DMS79 treated with DMSO at 0.1 percent for 48 hours (cell line): ENCODE data around the gene DPYSL5.

Experiments
- DNase-seq: peaks from one replicate; lab custom pipeline; 2025; lab: John Stamatoyannopoulos, UW

The DPYSL5 gene

DNA sequence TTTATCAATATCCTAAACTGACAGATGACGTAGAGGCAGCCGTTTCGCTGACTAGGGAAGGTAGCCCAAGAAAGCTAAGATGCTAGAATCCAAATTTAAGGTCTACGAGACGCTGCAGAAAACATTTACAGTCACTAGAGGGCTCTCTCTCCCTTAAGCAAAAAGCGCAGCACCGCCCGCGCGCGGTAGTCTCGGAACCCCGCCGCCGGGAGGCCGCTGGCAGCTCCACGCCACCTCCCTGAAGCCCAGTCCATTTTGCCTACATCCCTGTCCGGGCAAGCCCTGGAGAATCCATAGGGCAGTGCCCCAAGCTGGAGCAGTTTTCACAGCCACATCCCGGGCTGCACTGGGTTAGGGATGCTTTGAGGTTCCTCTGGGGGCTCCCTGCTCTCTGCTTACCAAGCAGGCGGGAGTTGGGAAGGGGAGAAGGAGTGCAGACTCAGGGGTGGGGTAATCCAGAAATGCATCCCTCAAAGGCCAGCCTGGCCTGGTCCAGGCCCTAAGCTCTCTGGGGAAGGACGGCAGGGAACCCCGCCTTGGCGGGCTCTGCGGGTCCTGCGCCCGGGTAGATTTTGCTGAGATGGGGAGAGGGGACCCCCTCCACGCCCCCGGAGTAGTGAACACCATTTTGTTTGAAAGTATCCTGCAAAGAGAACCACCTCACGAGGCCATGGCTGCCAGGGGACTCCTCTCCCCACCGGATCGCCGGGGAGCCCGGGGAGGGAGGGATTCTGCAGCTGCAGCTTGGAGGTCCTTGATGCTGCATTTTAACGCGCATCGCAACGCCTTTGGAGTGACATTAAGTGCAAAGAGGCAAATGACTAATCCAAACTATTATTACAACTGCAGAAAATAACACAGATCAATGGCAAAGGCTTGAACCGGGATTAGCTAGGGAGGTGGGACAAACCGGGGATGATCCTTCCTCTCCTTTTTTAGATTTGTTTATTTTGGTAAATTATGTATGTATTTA, 1.3 kb upstream of the DPYSL5 start:
- DNase-seq = peak; percentile 88

DNA sequence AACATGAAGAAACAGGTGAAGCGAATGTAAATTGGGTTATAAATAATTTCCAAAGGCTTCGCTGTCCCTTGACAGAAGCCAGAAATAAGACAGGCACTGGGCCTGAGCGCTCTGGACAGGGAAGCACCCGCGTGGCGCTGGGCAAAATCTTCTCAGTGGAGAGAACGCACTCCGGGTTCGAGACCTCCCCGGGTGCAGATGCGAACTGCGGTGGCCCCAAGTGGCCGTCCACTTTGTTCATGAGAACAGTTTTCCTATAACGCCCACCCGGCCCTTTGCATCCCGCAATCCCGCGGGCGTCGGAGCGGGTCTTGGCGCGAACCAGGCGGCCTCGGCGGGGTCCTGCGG, 651 bp upstream of the DPYSL5 start:
- peak; percentile 58 for DNase-seq

DNA sequence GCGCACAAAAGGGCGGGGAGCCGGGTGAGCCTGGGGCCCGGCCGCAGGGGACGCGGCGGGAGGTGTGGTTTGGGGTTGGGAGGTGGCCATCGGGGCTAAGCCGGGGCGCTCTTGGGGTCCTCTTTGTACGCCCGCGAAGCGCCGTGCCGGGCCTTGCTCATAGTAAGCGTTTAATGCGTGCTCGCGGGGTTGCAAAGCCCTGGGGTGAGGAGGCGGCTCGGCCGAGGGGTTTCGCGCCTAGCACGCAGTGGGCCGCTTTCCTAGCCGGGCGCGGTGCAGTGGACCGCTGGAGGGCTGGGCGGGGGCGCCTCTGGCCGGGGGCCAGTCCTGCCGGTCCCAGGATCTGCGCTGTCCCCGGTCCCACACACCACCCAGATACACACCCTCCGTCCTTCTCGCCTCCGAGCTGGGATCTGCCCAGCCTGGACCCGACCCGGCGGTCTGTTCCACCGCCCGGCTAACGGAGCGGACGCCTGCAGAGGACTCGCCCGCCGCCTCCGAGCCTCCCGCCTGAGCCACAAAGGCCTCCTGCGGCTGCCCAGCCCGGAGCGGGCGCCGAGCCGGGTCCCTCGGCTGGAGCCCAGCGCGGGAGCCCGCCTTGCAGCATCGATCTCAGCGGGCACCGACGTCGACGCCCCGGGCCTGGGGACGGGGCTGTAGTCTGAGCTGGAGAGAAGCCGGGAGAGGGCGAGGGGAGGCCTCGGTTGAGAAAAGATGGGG, 564 bp downstream of the DPYSL5 start:
- DNase-seq = peak; percentile 39

DNA sequence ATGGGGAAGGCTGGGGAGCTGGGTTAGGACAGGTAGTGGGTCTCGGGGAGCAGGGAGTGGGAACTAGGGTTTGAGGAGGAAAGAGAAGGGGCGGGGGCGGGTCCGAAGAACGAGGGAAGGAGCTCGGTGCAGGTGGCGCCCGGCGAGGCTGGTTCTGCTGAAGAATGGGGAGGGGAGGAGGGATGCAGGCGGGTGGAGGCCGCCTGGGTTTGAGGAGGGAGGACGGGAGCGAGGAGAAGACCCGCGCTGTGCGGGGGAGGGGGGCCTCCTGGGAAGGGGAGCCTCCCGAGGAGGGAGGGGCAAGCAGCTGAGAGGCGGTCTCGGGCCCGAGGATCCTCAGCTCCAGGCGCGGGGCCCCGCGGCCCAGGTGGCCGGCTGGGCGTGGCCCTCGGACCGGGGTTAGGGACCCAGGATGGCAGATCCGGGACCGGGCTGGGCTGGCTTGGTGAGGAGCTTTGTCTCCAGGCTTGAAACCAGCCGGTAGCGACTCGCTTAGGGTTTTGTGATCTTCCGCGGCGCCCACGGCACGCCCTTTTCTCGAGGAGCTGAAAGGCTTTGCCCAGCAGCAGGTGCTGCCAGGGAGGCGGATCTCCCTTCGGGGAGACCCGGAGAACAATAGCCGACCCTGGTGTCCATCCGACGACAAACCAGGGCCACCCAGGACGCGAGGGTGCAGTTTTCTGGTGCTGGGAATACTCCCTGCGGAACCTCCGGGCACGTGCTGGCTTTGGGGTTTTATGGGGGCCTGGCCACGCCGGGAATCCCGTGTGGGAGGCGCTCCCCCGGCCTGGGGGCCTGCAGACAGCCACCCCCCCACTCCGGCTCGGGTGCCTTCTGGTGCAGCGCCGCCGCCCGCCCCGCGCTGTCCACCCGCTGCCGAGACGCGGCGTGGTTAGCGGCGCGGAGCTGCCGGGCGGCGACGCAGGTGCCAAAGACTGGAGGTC, 1.4 kb downstream of the DPYSL5 start:
- peak; percentile 58 for DNase-seq

DNA sequence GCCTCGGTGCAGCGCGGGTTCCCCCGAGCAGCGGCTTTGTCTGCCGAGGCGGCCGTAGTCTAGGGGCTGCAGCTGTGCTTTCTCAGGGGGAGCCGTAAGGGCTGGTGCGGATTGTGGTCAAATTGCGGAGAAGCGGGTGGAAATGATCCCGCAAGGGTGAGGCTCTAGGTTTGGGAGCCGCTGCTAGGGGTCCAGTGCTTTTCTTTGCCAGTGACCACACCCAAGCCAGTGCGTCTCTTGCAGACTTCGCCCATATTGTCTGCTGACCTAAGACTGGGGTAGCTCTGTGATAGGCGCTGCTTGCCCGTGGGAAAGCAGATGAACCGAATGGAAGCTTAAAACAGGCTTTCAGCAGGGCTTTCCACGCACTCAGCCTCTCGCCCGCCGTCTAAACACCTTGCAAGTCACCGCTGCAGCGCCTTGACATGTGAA, 2.1 kb downstream of the DPYSL5 start:
- DNase-seq = peak; percentile 34

DNA sequence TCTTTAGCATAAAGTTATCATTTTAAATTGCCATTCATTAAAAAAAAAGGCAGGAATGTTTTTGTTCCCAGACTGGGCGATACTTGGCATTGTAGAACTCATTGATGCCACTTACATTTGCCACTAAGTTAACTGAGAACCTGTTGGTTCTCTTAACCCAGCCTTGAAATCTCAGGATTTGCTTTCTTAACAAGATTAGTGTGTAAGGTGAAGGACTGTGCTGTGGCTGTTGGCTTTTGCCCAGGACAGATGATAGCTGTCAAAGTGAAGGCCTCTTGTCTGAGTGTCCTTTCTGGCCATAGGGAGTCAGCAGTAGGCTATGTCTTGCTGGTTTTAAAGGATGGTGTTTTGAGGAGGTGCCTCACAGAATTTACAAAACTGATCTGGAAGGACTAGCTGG, 2.6 kb downstream of the DPYSL5 start:
- peak; percentile 34 for DNase-seq

DNA sequence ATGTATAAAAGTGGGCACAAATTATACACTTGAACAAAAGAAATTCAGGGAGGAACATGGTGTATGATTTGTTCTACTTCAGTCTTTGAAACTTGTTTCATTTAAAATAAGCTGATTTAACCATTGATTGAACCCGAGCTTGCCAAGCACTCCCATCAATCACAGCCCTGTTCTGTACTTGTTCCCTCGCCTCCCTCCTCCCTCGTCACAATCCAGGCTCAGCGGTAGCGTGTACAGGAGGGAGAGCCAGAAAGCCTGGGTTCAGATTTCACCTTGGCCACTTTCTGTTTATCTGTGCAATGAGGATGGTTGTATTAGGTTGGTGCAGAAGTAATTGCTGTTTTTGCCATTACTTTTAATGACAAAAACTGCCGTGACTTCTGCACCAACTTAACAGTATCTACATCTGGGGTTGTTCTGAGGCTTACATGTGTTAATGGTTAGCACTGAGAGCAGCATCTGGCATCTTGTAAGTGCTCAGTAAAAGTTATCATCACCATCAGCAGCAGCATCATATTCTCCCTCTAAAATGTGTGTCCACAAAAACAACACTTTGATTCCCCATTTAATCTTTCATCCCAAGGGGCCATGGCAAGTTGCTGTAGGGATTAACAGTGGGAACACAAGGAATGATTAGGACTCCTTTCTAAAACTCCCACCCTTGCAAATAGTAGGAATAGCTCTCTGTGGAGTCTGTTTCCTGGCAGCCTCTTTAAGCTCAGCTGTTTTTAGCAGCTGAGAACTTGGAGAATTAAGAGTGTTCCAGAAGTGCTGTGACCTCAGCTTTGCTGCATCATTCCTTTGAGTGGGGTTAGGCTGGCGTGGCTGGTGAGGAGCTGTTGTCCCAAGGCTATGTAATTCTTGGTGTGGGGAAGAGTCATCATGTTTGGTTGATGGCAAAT, 4.7 kb downstream of the DPYSL5 start:
- no peak for DNase-seq

DNA sequence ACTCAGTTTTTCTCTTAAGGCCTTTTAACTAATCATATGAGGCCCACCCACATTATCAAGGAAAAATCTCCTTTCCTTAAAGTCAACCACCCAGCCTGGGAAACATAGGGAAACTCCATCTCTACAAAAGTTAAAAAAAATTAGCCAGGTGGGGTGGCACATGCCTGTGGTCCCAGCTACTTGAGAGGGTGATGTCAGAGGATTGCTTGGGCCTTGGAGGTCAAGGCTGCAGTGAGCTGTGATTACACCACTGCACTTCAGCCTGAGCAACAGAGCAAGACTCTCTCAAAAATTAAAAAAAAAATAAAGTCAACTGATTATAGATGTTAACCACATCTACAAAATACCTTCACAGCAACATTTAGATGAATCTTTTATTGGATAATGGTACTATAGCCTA, 5.8 kb downstream of the DPYSL5 start:
- DNase-seq = no peak

DNA sequence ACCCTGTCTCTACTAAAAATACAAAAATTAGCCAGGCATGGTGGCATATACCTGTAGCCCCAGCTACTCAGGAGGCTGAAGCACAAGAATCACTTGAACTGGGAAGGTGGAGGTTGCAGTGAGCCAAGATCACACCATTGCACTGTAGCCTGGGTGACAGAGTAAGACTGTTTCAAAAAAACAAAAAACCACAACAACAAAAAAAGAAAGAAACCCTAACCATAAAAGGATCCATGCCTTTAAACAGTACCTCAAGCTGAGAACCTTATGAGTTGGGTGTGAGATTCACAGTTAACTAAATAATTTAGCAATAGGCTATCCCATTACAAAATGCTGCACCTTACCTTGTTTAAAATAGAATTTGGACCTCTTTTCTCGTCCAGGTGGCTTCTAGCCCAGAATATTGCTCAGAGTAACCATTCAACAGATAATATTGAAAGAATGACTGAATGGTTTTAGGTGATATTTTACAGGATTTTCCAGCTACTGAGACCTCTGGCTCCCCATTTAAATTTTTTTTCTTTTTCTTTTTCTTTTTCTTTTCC, 6.4 kb downstream of the DPYSL5 start:
- DNase-seq = no peak

DNA sequence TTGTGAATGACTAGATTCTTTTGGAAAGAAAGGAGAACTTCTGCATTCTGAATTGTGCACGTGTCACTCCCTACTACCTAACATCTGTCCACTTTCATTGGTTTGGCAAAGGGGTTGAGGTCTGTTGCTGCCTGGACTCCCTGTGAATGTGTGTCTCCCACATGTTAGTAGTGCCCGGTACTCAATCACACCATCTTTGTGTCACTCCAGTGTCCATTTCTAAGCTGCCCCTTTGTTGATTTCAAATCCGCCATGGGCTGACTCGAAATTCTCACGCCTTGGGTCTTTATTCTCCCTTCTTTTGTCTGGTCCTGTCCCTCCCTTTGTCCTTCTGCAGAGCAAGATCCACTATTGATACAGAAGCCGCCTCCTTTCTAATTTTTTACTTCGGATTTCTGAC, 7.5 kb downstream of the DPYSL5 start:
- DNase-seq = no peak

DNA sequence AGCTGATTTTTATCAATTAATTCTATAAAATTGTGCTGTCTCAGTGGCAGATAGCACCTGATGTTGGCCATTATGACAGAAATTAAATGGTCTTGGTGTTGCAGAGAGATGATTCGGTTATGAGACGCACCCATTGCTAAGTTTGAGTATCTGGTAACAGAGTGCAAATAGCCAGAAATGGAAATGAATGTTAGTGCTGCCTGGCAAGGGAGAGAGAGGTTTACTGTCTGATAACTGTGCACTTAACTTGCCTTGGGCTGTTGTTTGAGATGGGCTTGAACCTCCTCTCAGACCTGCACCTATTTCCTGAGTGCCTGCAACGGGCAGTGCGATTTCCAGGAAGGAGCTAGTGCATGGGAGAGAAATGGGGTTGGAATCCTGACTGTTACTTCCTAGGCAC, 11.7 kb downstream of the DPYSL5 start:
- DNase-seq = no peak

DNA sequence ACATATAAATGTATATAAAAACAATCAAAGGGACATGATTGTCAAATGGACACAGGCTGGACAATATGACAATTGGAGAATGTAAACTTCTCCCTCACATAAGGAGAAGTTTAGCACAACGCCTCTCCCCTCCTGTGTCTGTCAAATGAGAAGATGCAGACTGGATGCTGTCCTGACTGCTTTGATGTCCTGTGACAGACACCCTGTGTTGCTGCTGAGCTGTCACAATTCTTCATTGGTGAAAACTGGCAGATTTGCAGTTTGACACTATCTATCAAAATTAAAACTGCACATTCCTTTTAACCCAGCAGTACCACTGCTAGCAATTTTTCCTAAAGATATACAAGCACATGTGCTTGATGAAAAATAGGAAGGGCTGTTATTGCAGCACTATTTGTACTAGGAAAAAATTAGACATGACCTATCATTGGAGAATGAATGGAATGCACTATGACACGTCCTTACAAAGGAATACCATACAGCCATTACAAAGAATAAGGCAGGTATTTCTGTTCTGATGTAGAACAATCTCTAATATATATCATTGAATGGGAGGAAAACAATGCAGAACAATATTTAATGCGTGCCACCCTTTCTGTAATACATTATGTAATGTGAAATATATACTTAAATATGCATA, 12.4 kb downstream of the DPYSL5 start:
- no peak for DNase-seq

DNA sequence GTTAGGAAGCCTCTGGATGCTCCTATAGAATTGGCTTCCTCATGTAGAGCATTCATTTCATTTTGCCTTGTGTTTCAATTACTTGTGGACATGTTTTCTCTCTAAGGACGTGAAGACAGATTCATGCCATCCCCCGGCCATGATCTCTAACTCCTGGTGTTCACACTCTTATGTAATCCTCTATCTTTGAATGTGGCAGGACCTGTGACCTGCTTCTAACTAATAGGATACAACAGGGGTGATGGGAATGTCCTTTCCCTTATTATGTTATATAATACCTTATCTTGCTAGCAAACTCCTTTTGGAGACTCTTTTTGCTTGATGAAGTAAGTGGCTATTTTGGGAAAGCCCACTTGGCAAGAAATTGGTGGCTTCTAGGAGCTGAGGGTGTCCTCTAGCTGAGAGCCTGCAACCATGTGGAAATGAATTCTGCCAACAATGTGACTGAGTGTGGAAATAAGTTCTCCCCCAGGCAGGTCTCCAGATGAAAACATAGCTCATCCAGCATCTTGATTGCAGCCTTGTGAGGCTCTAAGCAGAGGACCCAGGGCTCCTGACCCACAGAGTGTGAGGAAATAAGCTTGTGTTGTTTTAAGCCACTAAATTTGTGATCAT, 13.8 kb downstream of the DPYSL5 start:
- no peak for DNase-seq

DNA sequence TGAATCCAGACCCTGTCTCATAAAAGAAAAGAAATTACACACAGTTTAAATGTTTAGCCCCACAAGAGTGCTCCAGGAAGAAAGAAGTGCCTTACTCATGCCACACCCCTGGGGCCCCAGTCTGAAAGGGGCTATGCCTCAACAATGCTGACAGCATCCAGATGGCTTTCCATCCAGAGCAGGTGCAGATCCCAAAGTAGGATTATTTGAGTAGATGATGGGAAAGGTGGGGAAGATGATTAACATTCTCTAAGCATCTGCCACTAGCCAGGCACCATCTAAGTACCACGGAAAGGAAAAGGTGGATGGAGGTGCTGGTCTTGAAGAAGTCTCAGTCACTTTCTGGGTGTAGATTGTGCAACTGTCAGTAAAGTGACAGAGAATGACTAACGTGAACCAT, 16.3 kb downstream of the DPYSL5 start:
- no peak for DNase-seq

DNA sequence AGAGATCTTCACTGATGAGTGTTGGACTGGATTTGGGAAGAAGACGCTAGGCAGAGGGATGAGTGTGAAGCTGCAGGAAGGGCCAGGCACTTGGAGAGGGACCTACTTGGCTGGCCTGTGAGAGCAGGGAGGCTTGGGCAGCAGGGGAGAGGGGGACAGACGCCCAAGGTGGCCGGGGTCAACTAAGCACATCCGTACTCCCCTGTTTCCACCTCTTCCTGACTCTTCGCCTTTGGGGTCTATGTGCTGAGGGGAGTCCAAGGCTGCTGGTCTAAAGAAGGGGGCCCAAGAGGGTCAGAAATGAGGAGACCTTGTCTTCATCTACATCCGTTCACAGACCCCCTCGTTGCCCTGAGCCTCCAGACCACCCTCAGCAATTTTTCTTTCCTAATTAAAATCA, 16.7 kb downstream of the DPYSL5 start:
- DNase-seq = no peak

DNA sequence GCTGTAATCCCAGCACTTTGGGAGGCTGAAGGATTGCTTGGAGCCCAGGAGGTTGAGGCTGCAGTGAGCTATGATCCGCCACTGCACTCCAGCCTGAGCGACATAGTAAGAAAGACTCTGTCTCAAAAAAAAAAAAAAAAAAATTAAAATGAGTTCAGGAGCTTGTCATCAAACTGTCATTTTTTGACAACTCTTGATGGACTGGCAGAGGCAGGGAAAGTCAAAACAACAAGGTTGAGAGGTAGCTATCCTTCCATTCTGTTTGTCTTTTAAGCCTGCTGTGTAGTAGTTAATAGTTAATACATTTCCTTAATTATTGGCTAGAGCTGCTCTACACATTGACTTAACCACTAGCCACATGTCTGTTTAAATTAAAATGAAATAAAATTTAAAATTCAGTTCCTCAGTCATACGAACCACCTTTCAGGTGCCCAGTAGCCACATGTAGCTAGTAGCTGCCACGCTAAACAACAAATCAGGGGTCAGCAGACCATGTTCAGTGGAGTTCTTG, 22.7 kb downstream of the DPYSL5 start:
- no peak for DNase-seq

DNA sequence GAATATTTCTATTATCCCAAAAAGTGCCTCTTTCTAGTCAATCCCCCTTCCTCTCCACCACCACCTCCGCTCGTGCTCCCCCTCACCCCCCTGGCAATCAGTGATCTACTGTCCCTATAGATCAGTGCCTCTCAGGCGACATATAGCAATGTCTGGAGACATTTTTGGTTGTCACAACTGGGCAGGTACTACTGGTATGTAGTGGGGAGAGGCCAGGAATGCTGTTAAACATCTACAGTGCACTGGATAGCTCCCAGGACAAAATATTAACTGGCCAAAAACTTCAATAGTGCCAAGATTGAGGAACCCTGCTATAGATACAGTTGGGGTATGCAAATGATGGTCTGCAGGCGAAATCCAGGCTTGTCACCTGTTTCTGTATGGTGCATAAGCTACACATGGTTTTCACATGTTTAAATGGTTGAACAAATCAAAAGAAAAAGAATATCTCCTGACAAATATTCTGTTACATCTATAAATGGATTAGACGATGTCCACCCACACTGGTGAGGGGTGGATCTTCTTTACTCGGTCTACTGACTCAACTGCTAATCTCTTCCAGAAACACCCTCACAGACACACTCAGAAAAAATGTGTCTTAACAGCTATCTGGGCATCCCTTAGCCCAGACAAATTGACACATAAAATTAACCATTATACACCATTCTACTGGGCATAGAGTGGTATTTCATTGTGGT, 25.5 kb downstream of the DPYSL5 start:
- DNase-seq = no peak

DNA sequence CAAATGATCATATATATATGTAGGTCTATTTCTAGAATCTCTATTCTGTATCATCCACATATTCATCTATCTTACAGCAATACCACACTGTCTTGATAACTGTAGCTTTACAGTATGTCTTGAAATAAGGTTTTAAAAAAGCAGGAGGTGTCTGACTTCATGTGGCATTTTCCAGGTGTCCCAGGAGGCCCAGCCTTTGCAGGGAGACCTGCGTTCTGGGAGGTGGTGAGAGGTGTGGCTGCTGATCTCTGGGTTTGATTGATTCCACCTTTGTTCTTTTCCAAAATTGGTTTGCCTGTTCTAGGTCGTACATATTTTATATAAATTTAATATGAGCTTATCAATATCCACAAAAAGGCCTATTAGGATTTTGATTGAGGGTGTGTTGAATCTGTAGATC, 26.6 kb downstream of the DPYSL5 start:
- no peak for DNase-seq

DNA sequence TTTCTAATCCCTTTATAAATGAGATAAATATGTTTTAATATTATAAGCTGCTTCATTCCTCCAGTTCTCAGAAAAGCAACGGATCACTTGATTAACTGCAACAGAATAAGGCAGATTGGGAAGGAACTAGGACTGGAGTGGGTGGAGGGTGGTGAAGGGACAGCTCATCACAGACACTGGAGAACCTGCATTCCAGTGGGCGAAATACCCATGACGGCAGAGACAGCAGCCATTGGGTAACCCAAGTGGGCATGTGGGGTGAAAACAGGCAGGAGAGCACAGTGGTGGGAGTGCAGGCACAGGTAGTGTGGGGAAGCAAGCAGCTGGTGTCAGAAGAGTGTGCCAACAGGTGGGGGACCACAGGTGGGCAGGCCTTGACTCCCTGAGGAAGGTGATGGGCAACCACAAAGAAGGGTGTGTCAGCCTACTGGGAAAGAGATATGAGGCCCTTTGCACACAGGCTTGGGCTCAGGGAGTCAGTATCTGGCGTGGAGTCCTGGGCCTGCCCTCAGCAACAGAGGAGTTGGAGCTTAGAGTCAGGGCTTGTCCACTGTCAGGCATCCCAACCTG, 27.2 kb downstream of the DPYSL5 start:
- no peak for DNase-seq
